ENCODE measurements around the gene ESPNL.

The ESPNL gene

GRCh38 chr2:238138331-238139195, 38.4 kb downstream of the ESPNL start, which contains the start of gene KLHL30:
TSS of gene KLHL30 (plus strand) at chr2:238138668. CDS start at chr2:238140755, 2,087 bp downstream.
- FAIRE-seq, result no peak
- no peak for DNase-seq (ENCODE audit: insufficient read length, low spot score)

- DNase-seq (ENCODE audit: insufficient read length, low spot score), result no peak
- FAIRE-seq, result no peak
Observed at GRCh38 chr2:238139196-238140039, 39.3 kb downstream of the ESPNL start.

- FAIRE-seq, result no peak
- DNase-seq (ENCODE audit: insufficient read length, low spot score), result no peak
Observed at GRCh38 chr2:238140040-238140439, 39.9 kb downstream of the ESPNL start.

GRCh38 chr2:238140721-238141540, 40.8 kb downstream of the ESPNL start:
- DNase-seq (ENCODE audit: insufficient read length, low spot score) (no peak), FAIRE-seq (no peak)

GRCh38 chr2:238141541-238142318, 41.6 kb downstream of the ESPNL start:
- DNase-seq (ENCODE audit: insufficient read length, low spot score) (no peak), FAIRE-seq (no peak)

GRCh38 chr2:238142382-238143205, 42.5 kb downstream of the ESPNL start:
- FAIRE-seq (no peak), DNase-seq (ENCODE audit: insufficient read length, low spot score) (no peak)

GRCh38 chr2:238143239-238143951, 43.3 kb downstream of the ESPNL start:
- no peak for FAIRE-seq
- no peak for DNase-seq (ENCODE audit: insufficient read length, low spot score)

GRCh38 chr2:238144262-238144661, 44.1 kb downstream of the ESPNL start:
- FAIRE-seq (no peak), DNase-seq (ENCODE audit: insufficient read length, low spot score) (no peak)

- FAIRE-seq (no peak), DNase-seq (ENCODE audit: insufficient read length, low spot score) (no peak)
Observed at GRCh38 chr2:238145046-238145445, 44.9 kb downstream of the ESPNL start.

GRCh38 chr2:238145851-238146250, 45.7 kb downstream of the ESPNL start:
- DNase-seq (ENCODE audit: insufficient read length, low spot score), result no peak
- FAIRE-seq, result no peak

- DNase-seq (ENCODE audit: insufficient read length, low spot score), result no peak
Observed at GRCh38 chr2:238146884-238147544, 46.9 kb downstream of the ESPNL start.

GRCh38 chr2:238148981-238149380, 48.8 kb downstream of the ESPNL start:
- DNase-seq (ENCODE audit: insufficient read length, low spot score), result no peak
- no peak for FAIRE-seq

More at GRCh38 chr2:238146884-238147544, 46.9 kb downstream of the ESPNL start:
- no peak for FAIRE-seq

GRCh38 chr2:238149841-238150572, 49.9 kb downstream of the ESPNL start:
- DNase-seq (ENCODE audit: insufficient read length, low spot score) (no peak), FAIRE-seq (no peak)

- no peak for DNase-seq (ENCODE audit: insufficient read length, low spot score)
- no peak for FAIRE-seq
Observed at GRCh38 chr2:238150686-238151085, 50.5 kb downstream of the ESPNL start.

- FAIRE-seq (no peak), DNase-seq (ENCODE audit: insufficient read length, low spot score) (no peak)
Observed at GRCh38 chr2:238151205-238151604, 51.1 kb downstream of the ESPNL start.

- no peak for DNase-seq (ENCODE audit: insufficient read length, low spot score)
- FAIRE-seq, result no peak
Observed at GRCh38 chr2:238151628-238152235, 51.6 kb downstream of the ESPNL start.
